ENCODE data around the gene AMBRA1.
A peak's percentile ranks its signal among the peaks of the same experiment; 100 is the strongest.

AMBRA1 gene

DNA sequence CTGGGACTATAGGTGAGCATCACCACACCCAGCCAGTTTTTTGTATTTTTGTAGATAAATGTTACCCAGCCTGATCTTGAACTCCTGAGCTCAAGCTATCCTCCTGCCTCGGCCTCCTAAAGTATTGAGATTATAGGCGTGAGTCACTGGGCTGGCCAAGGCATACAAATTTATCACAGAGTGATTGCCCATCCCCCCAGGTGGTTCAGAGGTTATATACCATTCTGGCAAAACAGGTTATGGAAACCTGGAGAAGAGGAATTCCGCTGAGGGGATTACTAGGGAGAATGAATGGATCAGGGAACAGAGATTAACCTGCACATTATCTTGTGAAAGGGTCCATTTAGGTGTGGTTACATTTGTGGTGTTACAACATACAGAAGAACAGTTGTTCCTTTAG lies 31.6 kb upstream of the AMBRA1 start:
- ATAC-seq (ENCODE audit: low read depth) (no peak), DNase-seq (ENCODE audit: low spot score) (no peak)
- Histone ChIP-seq H3K36me3 (ENCODE audit: low read depth) (peaks cover 71% of the 10 kb centered on the region), H3K27me3 (ENCODE audit: insufficient read depth, poor library complexity, severe bottlenecking) (no peaks in the 10 kb centered on the region), H3K27ac (ENCODE audit: poor library complexity, severe bottlenecking) (no peak overlapping the region), H3K9me3 (ENCODE audit: severe bottlenecking) (no peaks in the 10 kb centered on the region), H3K4me1 (ENCODE audit: insufficient read depth, poor library complexity, severe bottlenecking) (no peaks in the 10 kb centered on the region), H3K4me3 (ENCODE audit: severe bottlenecking) (no peak overlapping the region)
- TF ChIP-seq, protein P1, sequence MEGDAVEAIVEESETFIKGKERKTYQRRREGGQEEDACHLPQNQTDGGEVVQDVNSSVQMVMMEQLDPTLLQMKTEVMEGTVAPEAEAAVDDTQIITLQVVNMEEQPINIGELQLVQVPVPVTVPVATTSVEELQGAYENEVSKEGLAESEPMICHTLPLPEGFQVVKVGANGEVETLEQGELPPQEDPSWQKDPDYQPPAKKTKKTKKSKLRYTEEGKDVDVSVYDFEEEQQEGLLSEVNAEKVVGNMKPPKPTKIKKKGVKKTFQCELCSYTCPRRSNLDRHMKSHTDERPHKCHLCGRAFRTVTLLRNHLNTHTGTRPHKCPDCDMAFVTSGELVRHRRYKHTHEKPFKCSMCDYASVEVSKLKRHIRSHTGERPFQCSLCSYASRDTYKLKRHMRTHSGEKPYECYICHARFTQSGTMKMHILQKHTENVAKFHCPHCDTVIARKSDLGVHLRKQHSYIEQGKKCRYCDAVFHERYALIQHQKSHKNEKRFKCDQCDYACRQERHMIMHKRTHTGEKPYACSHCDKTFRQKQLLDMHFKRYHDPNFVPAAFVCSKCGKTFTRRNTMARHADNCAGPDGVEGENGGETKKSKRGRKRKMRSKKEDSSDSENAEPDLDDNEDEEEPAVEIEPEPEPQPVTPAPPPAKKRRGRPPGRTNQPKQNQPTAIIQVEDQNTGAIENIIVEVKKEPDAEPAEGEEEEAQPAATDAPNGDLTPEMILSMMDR (IDR thresholded peaks at IDR 0.05; ENCODE audit: poor library complexity, severe bottlenecking): no peak

DNA sequence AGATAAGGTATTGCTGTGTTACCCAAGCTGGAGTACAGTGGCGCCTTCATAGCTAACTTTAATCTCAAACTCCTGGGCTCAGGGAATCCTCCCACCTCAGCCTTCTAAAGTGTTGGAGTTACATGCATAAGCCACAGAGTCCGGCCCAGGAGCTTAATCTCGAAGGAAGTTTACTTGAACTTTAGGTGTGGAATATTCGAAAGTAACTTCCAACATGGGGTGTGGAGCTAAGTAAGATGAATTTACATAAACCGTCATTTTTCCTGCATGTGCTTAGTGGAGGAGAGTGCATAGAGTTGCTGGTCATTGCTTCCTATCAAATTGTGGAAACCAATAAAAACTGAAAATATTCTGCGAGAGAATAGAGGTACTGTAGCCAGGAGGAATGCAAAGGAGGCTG lies 25.0 kb upstream of the AMBRA1 start:
- peaks cover 34% of the 10 kb centered on the region for H3K36me3 ChIP-seq (ENCODE audit: low read depth)
- H3K27ac ChIP-seq (ENCODE audit: poor library complexity, severe bottlenecking): no peak overlapping the region
- no peaks in the 10 kb centered on the region for H3K9me3 ChIP-seq (ENCODE audit: severe bottlenecking)
- H3K4me1 ChIP-seq (ENCODE audit: insufficient read depth, poor library complexity, severe bottlenecking): peaks cover 10% of the 10 kb centered on the region
- no peak for ATAC-seq (ENCODE audit: low read depth)
- DNase-seq (ENCODE audit: low spot score): no peak
- H3K4me3 ChIP-seq (ENCODE audit: severe bottlenecking): peak overlapping the region; percentile 92
- no peaks in the 10 kb centered on the region for H3K27me3 ChIP-seq (ENCODE audit: insufficient read depth, poor library complexity, severe bottlenecking)
- TF ChIP-seq, protein P1 (IDR thresholded peaks at IDR 0.05; ENCODE audit: poor library complexity, severe bottlenecking): no peak

DNA sequence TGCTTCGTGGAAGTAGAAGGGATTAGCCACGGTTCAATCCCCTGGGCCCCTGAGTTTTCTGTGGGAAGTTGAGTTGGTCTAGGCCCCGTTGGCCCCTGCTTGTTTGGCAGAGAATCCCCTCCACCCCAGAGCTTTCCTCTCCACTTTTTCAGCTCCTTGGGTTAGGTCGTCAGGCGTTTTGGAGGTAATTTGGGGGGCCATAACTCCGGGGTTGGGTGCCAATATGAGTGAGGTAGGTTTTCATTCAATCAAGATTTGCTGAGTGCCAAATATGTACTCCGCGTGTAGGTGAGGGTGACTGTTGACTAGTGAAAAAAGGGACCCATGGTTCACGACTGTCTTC lies 24.1 kb upstream of the AMBRA1 start:
- H3K36me3 ChIP-seq (ENCODE audit: low read depth): peaks cover 25% of the 10 kb centered on the region
- no peaks in the 10 kb centered on the region for H3K27me3 ChIP-seq (ENCODE audit: insufficient read depth, poor library complexity, severe bottlenecking)
- ATAC-seq (ENCODE audit: low read depth) (no peak; the same call in 2 of the 3 replicates), DNase-seq (ENCODE audit: low spot score) (no peak)
- H3K4me1 ChIP-seq (ENCODE audit: insufficient read depth, poor library complexity, severe bottlenecking): peaks cover 10% of the 10 kb centered on the region
- H3K4me3 ChIP-seq (ENCODE audit: severe bottlenecking): peak overlapping the region; percentile 92
- TF ChIP-seq, protein P1 (IDR thresholded peaks at IDR 0.05; ENCODE audit: poor library complexity, severe bottlenecking): peak; percentile 62
- no peaks in the 10 kb centered on the region for H3K9me3 ChIP-seq (ENCODE audit: severe bottlenecking)
- H3K27ac ChIP-seq (ENCODE audit: poor library complexity, severe bottlenecking): peak overlapping the region; percentile 63

DNA sequence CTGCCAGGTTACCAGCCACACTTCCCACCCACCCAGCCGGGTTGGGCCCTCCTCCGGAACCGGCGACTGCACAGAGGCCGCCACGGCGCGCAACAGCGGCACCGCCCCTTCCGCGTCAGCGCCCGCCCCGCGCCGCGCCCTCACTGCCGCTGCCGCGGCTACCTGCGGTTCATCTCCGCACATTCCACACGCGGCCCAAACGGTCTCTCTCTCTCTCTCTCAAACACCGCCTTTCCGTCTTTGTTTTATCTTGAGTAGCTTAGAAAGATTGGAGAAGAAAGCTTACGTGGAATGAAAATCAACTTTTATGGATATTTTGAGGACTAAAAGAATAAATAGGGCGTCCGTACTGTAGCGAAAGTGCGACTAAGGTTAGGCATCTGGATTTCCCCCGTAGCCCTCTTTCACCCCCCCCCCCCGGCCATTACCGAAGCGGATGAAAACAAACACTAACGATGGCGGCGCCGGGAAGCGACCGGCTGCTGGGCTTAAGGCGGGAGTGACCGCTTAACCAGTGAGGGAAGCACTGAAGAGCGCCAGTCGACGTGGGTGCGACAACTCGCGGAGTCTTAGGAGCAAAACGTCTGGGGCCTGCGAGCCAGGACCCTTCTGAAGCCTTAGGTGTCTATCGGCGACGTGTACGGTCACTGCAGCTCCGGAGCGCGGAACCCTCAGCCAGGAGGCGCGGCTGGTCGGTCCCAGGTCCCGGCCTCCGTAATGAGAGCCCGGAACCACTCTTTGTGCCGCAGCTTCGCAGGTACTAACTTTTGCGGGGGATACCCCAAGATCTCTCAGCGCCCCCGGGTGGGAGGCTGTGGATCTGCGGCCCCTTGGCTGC lies 23.5 kb upstream of the AMBRA1 start, which contains the start of the genes ATG13 and HARBI1:
ATG13 (plus strand) TSS at position 420 of the 838 bp plus-strand sequence. CDS start 26,739 bp downstream, outside the sequence.
HARBI1 (minus strand) TSS at position 94 of the 838 bp plus-strand sequence. CDS start 990 bp downstream, outside the sequence.
- peak within 1 kb of the TSS; percentile 63 for H3K27ac ChIP-seq (ENCODE audit: poor library complexity, severe bottlenecking)
- peak; percentile 94 for ATAC-seq (ENCODE audit: low read depth)
- H3K27me3 ChIP-seq (ENCODE audit: insufficient read depth, poor library complexity, severe bottlenecking): no peaks in the 10 kb centered on the region
- TF ChIP-seq, protein P1 (IDR thresholded peaks at IDR 0.05; ENCODE audit: poor library complexity, severe bottlenecking): peak; percentile 84
- no peaks in the 10 kb centered on the region for H3K9me3 ChIP-seq (ENCODE audit: severe bottlenecking)
- peaks cover 19% of the 10 kb centered on the region for H3K36me3 ChIP-seq (ENCODE audit: low read depth)
- H3K4me1 ChIP-seq (ENCODE audit: insufficient read depth, poor library complexity, severe bottlenecking): peaks cover 10% of the 10 kb centered on the region
- H3K4me3 ChIP-seq (ENCODE audit: severe bottlenecking): peak within 1 kb of the TSS; percentile 92
- peak; percentile 88 for DNase-seq (ENCODE audit: low spot score)
